ENCODE measurements around the gene ZNF202. TPM values are rescaled to one million over a fixed set of nuclear protein-coding genes. Genes with fewer than 3 reads are reported as not detected.
"Not testable (repeated sequence)": the region's sequence is repeated elsewhere in the genome, so short reads cannot be mapped to it uniquely, and the experiment has no call there.

Gene ZNF202
- 9.1 TPM for total RNA-seq (ENCODE audit: insufficient read depth, low replicate concordance)

- peak; percentile 93 for DNase-seq (ENCODE audit: low spot score)
Observed at GRCh38 chr11:123741159-123742030, at the start of gene ZNF202. ZNF202 (minus strand) TSS chr11:123741660; CDS start chr11:123730888, 10,772 bp downstream.

DNA sequence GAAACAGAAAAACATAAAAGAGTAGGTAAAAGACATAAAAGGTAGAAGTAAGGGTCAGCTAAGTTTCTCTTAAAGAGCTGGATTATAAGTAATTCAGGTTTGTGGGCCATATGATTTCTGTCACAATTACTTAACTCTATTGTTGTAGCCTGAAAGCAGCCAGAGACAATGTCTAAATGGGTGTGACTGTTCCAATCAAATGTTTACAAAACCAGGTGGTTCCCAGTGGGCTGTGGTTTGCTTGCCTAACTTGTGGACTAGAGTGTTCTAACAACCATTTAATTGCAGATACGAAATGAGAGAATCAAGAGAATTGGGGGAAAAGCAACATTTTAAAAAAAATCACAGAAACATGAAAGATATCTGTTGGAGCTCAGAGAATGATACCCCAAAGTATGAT lies 42.1 kb upstream of the ZNF202 start:
- DNase-seq (ENCODE audit: low spot score): no peak

GRCh38 chr11:123778511-123778910 lies 37.1 kb upstream of the ZNF202 start:
- DNase-seq (ENCODE audit: low spot score): no peak

DNA sequence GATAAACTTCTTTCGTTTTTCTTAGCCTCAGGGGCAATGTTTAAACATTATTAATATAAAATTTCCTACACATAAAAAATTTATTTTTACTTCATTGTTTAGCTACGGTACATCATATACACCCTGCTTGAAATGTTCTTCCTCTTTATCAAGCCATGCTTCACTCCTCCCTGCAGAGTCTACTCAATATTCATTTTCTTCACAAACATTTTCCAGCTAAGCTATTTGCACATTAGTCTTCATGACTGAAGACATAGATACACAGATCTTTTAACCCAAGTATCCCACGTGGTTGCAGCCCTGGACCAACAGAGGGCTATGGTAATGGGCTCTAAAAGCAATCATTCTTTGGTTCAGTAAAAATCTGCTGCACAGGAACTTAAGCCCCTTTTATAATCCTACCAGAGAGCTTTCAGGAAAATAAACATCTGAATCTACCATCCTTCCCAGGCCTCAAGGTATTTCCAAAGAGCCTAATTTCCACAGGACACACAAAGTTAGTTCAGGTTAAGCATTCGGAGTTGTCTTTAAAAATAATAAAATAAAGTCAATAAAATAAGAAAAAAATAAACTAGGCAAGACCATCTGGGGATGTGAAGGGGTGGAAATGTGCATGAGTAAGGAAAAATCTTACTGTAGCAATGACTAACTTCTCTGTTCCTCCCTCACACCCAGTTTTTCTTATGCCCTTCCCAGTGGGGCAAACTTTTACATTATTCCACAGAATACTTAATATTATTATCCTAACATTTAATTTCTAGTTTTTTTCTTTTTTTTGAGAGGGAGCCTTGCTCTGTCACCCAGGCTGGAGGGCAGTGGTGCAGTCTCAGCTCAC lies 34.5 kb upstream of the ZNF202 start:
- no peak for DNase-seq (ENCODE audit: low spot score)

- DNase-seq (ENCODE audit: low spot score): no peak
Observed at GRCh38 chr11:123775289-123775688, 33.8 kb upstream of the ZNF202 start.

- DNase-seq (ENCODE audit: low spot score): no peak
Observed at GRCh38 chr11:123773959-123774358, 32.5 kb upstream of the ZNF202 start.

GRCh38 chr11:123773026-123773425 lies 31.6 kb upstream of the ZNF202 start:
- DNase-seq (ENCODE audit: low spot score): no peak

DNA sequence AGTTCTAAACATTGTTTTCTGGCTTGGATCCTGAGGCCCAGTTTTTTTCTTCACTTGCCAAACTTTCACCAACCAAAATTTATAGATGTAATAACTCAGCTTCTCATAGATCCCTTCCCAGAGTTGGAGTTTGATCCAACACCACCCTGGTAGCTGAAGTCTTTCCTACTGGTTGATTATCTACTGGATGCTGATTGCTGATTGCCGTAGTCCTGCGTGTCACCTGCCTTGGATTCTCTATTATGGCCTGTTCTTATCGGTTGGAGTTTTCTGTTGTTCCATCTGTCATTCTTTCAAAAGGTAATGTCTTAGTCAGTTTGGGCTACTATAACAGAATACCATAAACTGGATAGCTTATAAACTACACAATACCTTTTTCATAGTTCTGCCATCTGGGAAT lies 30.2 kb upstream of the ZNF202 start:
- DNase-seq (ENCODE audit: low spot score): no peak

DNA sequence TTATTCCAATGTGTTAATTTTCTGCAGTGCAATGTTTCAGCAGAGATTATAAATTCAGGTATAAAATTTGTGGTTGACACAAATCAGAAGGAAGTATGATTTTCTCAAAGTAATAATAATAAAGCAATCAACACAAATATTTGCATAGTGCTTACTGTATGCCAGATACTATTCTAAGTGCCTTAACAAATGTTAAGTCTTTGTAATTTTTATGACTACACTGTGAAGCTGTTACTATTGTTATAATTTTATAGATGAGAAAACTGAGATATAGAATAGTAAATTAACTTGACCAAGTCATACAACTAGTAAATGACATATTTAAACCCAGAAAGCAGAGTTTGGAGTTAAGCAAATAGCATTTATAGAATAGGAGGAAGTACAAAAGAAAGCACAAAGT lies 29.3 kb upstream of the ZNF202 start:
- DNase-seq (ENCODE audit: low spot score): no peak

DNA sequence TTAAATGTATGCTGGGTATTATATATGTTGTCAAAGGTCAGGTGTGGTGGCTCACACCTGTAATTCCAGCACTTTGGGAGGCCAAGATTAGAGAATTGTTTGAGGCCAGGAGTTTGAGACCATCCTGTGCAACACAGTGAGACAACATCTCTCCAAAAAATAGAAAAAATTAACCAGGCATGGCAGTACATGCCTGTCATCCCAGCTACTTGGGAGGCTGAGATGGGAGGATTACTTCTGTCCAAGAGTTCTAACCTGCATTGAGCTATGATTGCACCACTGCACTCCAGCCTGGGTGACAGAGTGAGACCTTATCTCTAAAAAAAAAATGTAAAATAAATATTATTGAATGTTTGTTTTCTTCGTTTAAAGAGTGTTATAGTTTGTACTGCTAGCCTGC lies 24.1 kb upstream of the ZNF202 start:
- DNase-seq (ENCODE audit: low spot score): no peak

DNA sequence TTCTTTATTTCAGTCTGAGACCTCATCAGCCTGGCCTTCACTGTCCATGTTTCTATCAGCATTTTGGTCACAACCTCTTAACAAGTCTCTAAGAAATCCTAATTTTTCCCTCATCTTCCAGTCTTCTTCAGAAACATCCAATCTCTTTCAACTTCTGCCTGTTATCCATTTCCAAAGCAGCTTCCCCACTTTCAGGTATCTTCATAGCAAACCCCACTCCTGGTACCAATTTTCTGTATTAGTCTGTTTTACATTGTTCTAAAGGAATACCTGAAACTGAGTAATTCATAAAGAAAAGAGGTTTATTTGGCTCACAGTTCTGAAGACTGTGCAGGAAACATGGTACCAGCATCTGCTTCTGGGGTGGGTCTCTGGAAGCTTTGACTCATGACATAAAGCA lies 21.0 kb upstream of the ZNF202 start:
- no peak for DNase-seq (ENCODE audit: low spot score)

GRCh38 chr11:123760894-123761293 lies 19.4 kb upstream of the ZNF202 start:
- no peak for DNase-seq (ENCODE audit: low spot score)

DNA sequence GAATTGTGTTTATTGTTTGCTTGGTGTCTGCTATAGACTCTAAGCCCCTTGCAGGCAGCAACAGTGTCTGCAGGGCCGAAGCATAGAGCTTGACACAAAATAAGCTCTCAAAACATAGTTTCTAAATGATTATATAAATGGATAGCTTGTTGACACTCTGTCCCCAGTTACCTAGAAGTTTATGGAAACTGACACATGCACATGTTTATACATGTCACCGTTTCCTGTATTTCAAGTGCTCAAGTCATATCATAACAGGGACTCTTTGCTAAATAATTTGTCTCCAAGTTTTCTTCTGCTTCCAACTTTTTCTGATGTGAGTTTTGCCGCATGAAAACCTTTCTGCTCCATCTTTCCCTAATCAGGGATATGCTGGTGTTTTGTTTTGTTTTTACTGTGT lies 16.5 kb upstream of the ZNF202 start:
- DNase-seq (ENCODE audit: low spot score): no peak

DNA sequence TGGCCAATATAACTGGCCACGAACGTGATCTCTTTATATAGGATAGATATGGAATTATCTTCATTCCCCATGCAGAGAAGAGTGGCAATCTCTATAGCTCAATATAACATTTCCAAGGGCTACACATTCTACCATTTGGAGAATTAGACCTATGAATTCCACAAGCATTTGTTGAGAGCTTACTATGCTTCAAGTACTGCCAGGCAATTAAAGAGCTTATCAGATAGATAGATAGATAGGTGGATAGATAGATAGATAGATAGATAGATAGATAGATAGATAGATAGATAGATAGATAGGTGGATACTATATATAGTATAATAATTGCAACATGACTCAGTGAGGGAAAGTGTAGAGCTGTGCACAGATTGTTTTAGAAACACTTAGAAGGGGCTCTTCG lies 14.4 kb upstream of the ZNF202 start:
- no peak for DNase-seq (ENCODE audit: low spot score)

GRCh38 chr11:123755344-123755743 lies 13.9 kb upstream of the ZNF202 start:
- no peak for DNase-seq (ENCODE audit: low spot score)

- no peak for DNase-seq (ENCODE audit: low spot score)
Observed at GRCh38 chr11:123754101-123754568, 12.7 kb upstream of the ZNF202 start, which contains the start of gene OR6X1. OR6X1 (minus strand) TSS chr11:123754518; CDS start chr11:123754518, 0 bp downstream.

DNA sequence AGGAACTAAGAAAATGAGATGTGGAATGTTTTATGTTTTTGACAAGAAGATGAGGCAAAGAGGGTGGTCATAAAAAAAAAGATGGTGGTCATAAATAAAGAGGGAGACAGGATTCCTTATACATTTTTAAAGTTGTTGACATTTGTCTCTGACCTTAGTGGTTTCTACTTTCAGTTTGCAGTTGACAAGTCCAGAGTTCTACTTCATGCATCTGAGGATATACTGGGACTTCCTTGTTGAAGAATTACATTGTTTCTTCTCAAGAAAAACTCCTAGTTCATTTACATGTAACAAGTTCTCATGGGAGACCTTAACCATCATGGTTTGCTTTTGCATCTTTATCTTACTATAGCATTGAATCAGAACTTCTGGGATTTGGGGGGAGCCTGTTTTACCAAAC lies 11.7 kb upstream of the ZNF202 start:
- no peak for DNase-seq (ENCODE audit: low spot score)

DNA sequence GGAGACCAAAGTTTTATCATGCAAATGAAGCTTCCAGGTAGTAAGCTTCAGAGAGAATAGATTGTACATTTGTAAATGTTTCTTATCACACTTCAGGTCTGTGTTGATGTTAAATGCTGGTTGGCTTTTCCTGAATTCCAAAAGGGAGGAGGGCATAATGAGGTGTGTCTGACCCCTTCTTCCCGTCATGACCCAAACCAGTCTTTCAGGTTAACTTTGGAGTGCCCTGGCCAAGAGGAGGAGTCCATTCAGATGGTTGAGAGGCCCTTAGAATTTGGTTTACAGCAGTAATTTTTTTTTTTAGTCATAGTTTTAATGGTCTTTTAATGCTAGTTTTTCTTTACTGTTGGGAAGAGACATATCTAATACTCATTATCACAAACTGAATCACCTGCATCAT lies 10.3 kb upstream of the ZNF202 start:
- no peak for DNase-seq (ENCODE audit: low spot score)

DNA sequence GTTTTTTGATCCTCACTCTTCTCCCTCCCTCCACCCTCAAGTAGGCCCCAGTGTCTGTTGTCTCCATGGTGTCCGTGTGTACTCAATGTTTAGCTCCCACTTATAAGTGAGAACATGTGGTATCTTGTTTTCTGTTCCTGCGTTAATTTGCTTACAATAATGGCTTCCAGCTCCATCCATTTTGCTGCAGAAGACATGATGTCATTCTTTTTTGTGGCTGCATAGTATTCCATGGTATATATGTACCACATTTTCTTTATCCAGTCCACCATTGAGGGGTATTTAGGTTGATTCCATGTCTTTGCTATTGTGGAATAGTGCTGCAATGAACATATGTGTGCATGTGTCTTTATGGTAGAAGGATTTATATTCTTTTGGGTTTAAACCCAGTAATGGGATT lies 6.9 kb upstream of the ZNF202 start:
- not testable (repeated sequence) for DNase-seq (ENCODE audit: low spot score)

DNA sequence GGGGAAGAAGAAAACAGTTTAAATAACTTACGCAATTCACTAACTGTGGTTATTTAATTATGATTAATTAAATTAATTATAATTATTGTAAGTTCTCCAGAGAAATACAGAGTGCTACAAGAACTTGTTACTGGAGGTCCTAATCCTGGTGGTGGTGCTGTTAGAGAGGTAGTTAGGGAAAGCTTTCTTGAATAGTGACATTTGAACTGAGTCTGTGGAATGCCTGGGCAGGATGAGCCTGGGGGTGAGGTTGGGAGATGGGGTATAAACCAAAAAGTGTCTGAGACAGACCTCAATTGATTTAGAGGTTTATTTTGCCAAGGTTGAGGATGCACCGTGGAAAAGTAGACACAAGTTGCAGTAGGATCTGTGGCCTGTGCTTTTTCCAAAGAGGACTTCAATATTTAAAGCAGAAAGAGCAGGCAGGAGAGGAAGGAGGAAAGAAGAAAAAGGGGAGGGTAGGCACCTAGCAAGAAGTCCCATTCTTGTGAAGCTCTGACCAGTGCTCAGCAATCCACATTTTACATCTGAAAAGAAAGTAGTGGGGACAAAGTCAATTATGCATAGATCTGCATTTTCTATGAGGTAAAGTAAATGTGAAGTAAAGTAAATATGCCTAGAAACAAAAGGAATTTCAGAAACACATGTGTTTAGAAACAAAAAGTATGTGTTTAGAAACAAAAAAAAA lies 4.4 kb upstream of the ZNF202 start:
- DNase-seq (ENCODE audit: low spot score): no peak

- DNase-seq (ENCODE audit: low spot score): no peak
Observed at GRCh38 chr11:123742724-123743120, 1.3 kb upstream of the ZNF202 start.

Data from umbilical cord (tissue), 2 donors.